ENCODE results near the gene CCDC97.
"Not testable (repeated sequence)": the region's sequence is repeated elsewhere in the genome, so short reads cannot be mapped to it uniquely, and the experiment has no call there.

CCDC97 gene

GRCh38 chr19:41341669-41342490 lies 31.9 kb downstream of the CCDC97 start:
- no peak for DNase-seq

- no peak for DNase-seq
These were observed 34.2 kb downstream of the CCDC97 start for GRCh38 chr19:41344162-41344561.

GRCh38 chr19:41346916-41347315 lies 36.9 kb downstream of the CCDC97 start:
- DNase-seq = not testable (repeated sequence)

DNA sequence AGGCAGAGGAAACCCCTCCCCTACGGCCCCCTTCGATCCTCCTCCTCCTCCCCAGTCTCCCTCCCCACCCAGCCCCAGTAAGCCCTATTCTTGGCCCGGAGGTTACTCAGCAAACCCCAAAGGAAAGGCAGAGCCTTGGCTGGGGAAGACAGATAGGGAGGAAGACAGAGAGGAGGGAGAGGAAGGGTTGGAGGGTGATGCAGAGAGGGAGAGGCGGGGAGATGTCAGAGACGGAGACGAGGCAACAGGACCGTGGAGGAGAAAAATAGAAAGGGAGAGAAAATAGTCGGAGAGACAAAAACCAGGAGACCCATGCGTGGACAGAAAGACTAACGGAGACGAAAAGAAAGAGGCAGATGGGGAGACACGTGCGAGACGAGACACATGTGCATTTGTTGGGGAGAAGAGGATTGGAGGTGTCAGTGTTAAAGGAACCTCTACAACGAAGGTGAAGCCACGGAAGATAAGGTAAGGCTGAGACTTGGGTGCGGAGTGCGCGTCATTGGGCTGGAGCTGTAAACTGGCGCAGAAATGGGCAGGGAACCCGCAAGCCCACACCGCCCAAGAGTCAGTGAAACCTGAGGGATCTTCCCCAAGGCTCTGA lies 40.9 kb downstream of the CCDC97 start:
- no peak for DNase-seq

GRCh38 chr19:41351339-41352245 lies 41.6 kb downstream of the CCDC97 start:
- peak; percentile 88 to 89 for DNase-seq

GRCh38 chr19:41352279-41352608 lies 42.3 kb downstream of the CCDC97 start:
- DNase-seq = no peak

DNA sequence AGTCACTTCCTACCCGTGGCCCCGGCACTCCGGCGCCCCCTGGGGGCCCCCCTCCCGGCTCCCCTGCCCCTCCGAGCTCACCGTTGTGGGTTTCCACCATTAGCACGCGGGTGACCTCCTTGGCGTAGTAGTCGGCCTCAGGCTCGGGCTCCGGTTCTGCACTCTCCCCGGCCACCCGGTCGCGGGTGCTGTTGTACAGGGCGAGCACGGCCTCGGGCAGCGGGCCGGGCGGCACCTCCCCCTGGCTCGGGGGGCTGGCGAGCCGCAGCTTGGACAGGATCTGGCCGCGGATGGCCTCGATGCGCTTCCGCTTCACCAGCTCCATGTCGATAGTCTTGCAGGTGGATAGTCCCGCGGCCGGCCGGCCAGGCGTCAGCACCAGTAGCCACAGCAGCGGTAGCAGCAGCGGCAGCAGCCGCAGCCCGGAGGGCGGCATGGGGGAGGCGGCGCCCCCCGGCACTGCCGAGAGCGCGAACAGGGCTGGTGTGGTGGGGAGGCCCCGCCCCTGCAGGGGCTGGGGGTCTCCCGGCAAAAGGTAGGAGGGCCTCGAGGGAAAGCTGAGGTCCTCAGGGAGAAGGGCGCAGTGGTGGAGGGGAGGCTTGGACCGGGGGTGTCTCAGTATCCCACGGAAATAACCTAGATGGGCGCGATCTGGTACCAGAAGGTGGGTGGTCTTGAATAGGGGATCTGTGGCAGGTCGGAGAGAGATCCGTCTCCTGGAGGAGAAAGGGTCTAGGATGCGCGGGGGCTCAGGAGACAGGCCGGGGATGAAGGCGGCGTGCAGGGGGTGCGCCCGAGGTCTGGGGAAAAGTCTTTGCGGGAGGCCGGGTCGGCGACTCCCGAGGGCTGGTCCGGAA lies 42.9 kb downstream of the CCDC97 start:
- peak; percentile 85 to 89 for DNase-seq

GRCh38 chr19:41353466-41354342 lies 43.7 kb downstream of the CCDC97 start, which contains the start of gene TGFB1:
Gene TGFB1 (minus strand): TSS chr19:41353922. CDS start chr19:41353044, 878 bp downstream.
- DNase-seq = peak; percentile 92 to 94

DNA sequence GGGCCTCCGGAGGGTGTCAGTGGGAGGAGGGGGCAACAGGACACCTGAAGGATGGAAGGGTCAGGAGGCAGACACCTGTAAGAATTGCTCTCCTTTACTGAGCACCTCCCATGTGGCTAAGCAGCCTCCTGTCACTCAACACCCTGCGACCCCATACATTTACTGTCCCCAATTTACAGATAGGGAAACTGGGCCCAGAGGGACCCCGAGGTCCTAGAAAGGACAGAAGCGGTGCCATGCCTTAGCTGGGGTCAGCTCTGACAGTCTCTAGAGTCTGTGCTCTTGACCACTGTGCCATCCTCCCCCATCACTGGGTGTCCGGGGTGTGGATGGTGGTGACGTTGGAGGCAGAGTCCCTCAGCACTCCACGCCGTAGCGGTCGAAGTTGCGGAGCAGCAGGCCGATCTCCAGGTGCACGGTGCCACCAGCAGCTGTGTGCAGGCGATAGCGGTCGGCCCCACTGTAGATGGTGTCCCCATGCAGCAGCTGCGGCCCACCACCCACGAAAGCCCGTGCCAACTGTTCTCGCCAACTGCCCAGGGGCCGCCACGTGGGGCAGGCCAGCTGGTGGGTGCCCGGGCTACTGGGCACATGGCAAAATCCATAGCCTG lies 44.5 kb downstream of the CCDC97 start:
- DNase-seq = no peak

- no peak for DNase-seq
These were observed 45.1 kb downstream of the CCDC97 start for GRCh38 chr19:41355035-41355434.

DNA sequence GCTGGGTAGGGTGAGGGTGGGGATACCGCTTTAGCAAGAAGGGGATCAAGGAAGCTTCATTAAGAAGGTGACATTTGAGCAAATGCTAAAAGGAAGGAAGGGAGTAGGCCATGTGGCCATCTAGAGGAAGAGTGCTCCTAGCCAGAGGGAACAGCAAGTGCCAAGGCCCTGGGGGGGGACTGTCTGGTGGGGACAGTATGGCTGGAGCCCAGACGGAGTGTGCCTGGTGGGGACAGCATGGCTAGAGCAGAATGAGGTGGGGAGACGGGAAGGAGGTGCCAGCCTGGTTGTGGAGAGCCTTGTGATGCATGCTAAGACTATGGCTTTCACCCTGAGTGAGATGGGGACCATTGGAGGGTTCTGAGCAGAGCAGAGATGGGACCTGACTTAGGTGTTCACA lies 45.8 kb downstream of the CCDC97 start:
- DNase-seq = peak in 1 of 2 experiments; percentile 36

GRCh38 chr19:41356984-41357739 lies 47.2 kb downstream of the CCDC97 start:
- peak in 1 of 2 experiments; percentile 52 for DNase-seq

DNA sequence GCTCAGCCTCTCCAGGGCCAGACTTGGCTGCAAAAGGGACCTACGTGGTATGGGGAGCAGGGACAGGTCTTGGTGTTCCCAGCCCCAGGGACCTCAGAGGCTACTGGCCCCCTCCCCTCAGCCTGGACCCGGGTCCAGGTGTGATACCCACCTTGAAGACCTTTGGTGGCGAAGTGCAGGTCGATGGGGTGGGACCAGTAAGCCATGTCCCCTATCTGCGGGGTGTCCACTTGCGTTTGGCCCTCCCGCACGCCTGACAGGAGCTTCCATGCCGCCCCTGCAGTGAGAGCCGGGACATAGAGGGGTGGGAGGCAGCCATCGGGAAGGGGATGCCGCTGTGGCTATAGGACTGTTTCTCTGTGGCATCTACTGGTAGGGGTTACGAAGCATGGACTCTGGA lies 47.8 kb downstream of the CCDC97 start:
- no peak for DNase-seq

GRCh38 chr19:41359741-41360140 lies 49.8 kb downstream of the CCDC97 start:
- no peak for DNase-seq

DNA sequence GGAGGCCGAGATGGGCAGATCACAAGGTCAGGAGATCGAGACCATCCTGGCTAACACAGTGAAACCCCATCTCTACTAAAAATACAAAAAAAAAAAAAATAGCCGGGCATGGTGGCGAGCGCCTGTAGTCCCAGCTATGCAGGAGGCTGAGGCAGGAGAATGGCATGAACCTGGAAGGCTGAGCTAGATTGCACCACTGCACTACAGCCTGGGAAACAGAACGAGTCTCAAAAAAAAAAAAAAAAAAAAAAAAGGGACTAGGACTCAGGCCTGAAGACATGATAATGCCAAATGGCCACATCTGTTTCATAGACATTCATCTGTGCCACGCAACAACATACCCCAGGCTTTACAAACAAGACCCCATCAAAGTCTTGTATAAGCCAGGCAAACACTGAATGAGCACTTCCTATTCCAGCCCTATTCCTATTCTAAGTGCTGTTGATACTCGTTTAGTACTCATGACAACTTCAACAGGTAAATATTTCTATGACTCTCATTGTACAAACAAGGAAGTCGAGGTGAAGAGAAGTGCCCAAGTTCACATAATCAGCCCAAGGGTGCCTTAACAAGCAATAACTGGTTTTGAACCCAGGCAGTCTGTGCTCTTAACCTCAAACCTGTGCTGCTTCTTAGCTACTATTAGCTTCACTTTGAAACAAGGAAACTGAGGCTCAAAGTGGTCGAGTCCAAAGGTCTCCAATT lies 52.3 kb downstream of the CCDC97 start:
- no peak for DNase-seq

GRCh38 chr19:41363371-41363752 lies 53.4 kb downstream of the CCDC97 start:
- no peak for DNase-seq

GRCh38 chr19:41363753-41364523 lies 54.0 kb downstream of the CCDC97 start, which contains the start of gene B9D2:
Gene B9D2 (minus strand): TSS chr19:41364149. CDS start chr19:41363519, 630 bp downstream.
- DNase-seq = peak; percentile 98

Data from activated T-cell treated with anti-CD3 and anti-CD28 coated beads, Interleukin-2, amount 50 U/mL, for 48 hours (primary cell).